ENCODE measurements around the gene ARHGEF10L. TPM values are rescaled to one million over a fixed set of nuclear protein-coding genes. Genes with fewer than 3 reads are reported as not detected.
"Not testable (repeated sequence)": the region's sequence is repeated elsewhere in the genome, so short reads cannot be mapped to it uniquely, and the experiment has no call there.

ARHGEF10L gene
- total RNA-seq, 2 experiments from 2014 or later = not detected

DNA sequence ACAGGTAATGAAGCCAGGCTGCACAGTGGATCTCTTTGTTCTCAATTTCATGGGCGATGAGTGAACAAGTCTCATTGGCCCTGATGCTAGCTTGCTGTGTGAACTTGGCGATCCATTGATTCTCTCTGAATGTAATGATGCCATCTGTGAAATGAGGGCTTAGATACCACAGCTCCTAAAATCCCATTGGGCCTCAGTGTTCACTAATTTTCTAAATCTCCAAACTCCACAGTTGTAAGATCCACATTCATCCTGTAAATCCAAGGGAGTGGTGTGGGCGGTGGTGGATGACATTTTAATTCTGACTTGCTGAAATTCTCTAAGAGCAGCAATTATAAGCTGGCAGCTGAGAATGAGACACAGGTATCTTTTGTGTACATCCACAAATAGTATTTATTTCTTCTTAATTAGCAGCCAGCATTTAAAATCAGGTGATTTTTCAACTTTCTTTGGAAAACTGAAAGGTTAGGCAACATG, 206.0 kb downstream of the ARHGEF10L start:
- POLR2A ChIA-PET = no interaction called here
- no peak for DNase-seq
- no peaks in the 10 kb centered on the region for H3K9me3 Mint-ChIP-seq
- H3K27me3 Mint-ChIP-seq = no peaks in the 10 kb centered on the region
- no peak overlapping the region for H3K4me3 Mint-ChIP-seq
- no peaks in the 10 kb centered on the region for H3K4me1 Mint-ChIP-seq
- no peaks in the 10 kb centered on the region for H3K36me3 Mint-ChIP-seq (ENCODE audit: low read depth)
- no peak overlapping the region for H3K27ac Mint-ChIP-seq
- CTCF ChIA-PET = interaction anchor here (1.4 kb wide), 1 partner anchor 84 kb away, joined by 3 read pairs; no protein-coding TSS in a partner anchor

DNA sequence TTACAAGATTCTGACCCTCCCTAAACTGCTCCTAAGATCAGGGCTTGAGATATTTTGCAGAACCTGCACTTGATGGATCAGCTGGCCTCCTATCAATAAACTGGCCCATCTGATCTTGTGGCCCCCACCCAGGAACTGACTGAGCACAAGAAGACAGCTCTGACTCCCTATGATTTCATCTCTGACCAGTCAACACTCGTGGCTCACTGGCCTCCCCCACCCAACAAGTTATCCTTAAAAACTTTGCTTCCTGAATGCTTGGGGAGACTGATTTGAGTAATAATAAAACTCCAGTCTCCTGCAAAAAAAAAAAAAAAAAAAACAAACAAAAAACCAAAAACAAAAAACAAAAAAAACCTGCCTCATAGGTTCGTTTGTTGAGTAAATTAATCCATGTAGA, 206.8 kb downstream of the ARHGEF10L start:
- H3K4me3 Mint-ChIP-seq; DNase-seq; POLR2A ChIA-PET; H3K9me3 Mint-ChIP-seq; H3K4me1 Mint-ChIP-seq; H3K27ac Mint-ChIP-seq; H3K36me3 Mint-ChIP-seq (ENCODE audit: low read depth); H3K27me3 Mint-ChIP-seq: not testable (repeated sequence)
- CTCF ChIA-PET = interaction anchor here (1.4 kb wide), 1 partner anchor 85 kb away, joined by 3 read pairs; no protein-coding TSS in a partner anchor

DNA sequence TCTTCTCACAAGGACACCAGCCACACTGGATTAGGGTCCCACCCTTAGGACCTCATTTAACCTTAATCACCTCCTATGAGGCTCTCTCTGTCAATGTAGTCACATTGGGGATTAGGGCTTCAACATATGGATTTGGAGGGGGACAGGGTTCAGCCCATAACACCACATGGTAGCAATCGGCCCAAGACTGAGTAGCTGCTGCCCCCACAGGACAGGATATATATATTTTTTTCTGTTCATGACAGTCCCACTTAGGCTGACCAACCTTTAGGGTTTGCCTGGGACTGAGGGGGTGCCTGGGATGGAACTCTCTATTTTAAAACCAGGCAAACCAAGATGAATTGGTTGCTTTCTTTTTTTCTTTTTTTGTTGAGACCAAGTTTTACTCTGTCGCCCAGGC, 207.4 kb downstream of the ARHGEF10L start:
- CTCF ChIA-PET = no interaction called here
- Mint-ChIP-seq H3K27ac (no peak overlapping the region), H3K4me1 (no peaks in the 10 kb centered on the region), H3K36me3 (ENCODE audit: low read depth) (no peaks in the 10 kb centered on the region), H3K4me3 (no peak overlapping the region), H3K9me3 (no peaks in the 10 kb centered on the region), H3K27me3 (no peaks in the 10 kb centered on the region)
- DNase-seq = no peak
- POLR2A ChIA-PET = no interaction called here

Other genes with a start within 250 kb of the ARHGEF10L start
- gene PADI4, start 231.5 kb upstream of the ARHGEF10L start, total RNA-seq = not detected
- under 1 TPM; 0.23 to 0.30 TPM for gene PADI6, start 167.5 kb upstream of the ARHGEF10L start, total RNA-seq
- gene RCC2, start 100.0 kb upstream of the ARHGEF10L start, total RNA-seq = 100 to 1,000 TPM; 111 to 114 TPM
- not detected for gene ACTL8, start 215.6 kb downstream of the ARHGEF10L start, total RNA-seq